Esophagus squamous epithelium (tissue), 5 donors: ENCODE results near the gene MAPKAP1. TPM values are rescaled to one million over a fixed set of nuclear protein-coding genes. Genes with fewer than 3 reads are reported as not detected.

Source experiments
- DNase-seq: peaks from one replicate; lab custom pipeline; 2025; lab: John Stamatoyannopoulos, UW
- H3K27ac ChIP-seq, 4 donors: fragments of 200-600 bp; sonication (generic); one replicate each; pipeline ENCODE4 v1.5.1; 2016 to 2019; ENCODE audit warnings: mild to moderate bottlenecking in 1 of 4
- H3K27me3 ChIP-seq, 4 donors: fragments of 200-600 bp; sonication (generic); 1 replicate in 3 of 4; 2 replicates in 1 of 4; pipeline versions ENCODE4 v1.5.1 to v1.6.0; 2017 to 2021; ENCODE audit warnings: antibody characterized with exemption in 1 of 4
- H3K36me3 ChIP-seq, 3 donors: fragments of 200-600 bp; sonication (generic); one replicate each; pipeline ENCODE4 v1.5.1; 2016 to 2019
- H3K4me1 ChIP-seq, 3 donors: fragments of 200-600 bp; sonication (generic); one replicate each; pipeline ENCODE4 v1.5.1; 2017 to 2019
- H3K4me3 ChIP-seq, 4 donors: fragments of 200-600 bp; sonication (generic); 1 replicate in 3 of 4; 2 replicates in 1 of 4; pipeline ENCODE4 v1.5.1; 2016 to 2019; ENCODE audit warnings: mild to moderate bottlenecking in 2 of 4, moderate library complexity in 1 of 4
- H3K9me3 ChIP-seq, 3 donors: fragments of 200-600 bp; sonication (generic); one replicate each; pipeline ENCODE4 v1.5.1; 2016 to 2019
- CTCF ChIP-seq, 6 experiments: fragments of 450-650 bp in 4 of 6; fragments of 200-600 bp in 2 of 6; sonication (generic) in 2 of 6; IDR thresholded peaks; one replicate each; pipeline ENCODE4 v1.5.1; 2016 to 2019; ENCODE audit warnings: antibody characterized with exemption in 6 of 6, mild to moderate bottlenecking in 4 of 6, moderate library complexity in 4 of 6
- POLR2A ChIP-seq, 4 donors: fragments of 450-650 bp; IDR thresholded peaks; one replicate each; pipeline ENCODE4 v1.6.1; 2017; ENCODE audit warnings: antibody characterized with exemption in 4 of 4, mild to moderate bottlenecking in 4 of 4, moderate library complexity in 3 of 4
- WGBS, 2 donors: methylation state at CpG; one replicate each; pipeline ENCODE4 v1.1.5; 2018; 5-methylcytosine and 5-hydroxymethylcytosine counted together
- intact Hi-C: fragments of 100-400 bp; cut with DNase I; formaldehyde crosslinking; loops from one replicate; pipeline ENCODE4 v1.15.0; 2022
- total RNA-seq, 4 donors: library from RNA; depleted of rRNA; stranded (reverse); fragments of >200 nt; gene quantifications; one replicate each; pipeline ENCODE4 v1.1.0, GENCODE V29; 2016
- donor health status: DM: yes; HTN: yes; CAD: no.

MAPKAP1 gene
- total RNA-seq, 4 donors from 2014 or later: 59.0 to 87.0 (median 70.9) TPM

- DNase-seq: no peak
- H3K27me3 ChIP-seq: peaks cover 0 to 23% (median 3%) of the 10 kb centered on the region in 4 donors
- peak overlapping the region in 1 of 4 donors; percentile 33 for H3K4me3 ChIP-seq
- H3K9me3 ChIP-seq: no peaks in the 10 kb centered on the region
- no peaks in the 10 kb centered on the region for H3K36me3 ChIP-seq
- intact Hi-C loops: no loop called here
- H3K27ac ChIP-seq: no peak overlapping the region
- H3K4me1 ChIP-seq: peaks cover 0 to 19% (median 4%) of the 10 kb centered on the region in 3 donors
- TF ChIP-seq CTCF (IDR thresholded peaks at IDR 0.05): no peak
- no peak for TF ChIP-seq POLR2A (IDR thresholded peaks at IDR 0.05)
- 58 to 68% methylated on average over 3 to 4 of the region's 14 CpGs for WGBS, 2 donors
These were observed 295.7 kb downstream of the MAPKAP1 start for GRCh38 chr9:125411171-125411756.

- Histone ChIP-seq H3K36me3 (no peaks in the 10 kb centered on the region), H3K9me3 (no peaks in the 10 kb centered on the region), H3K27ac (no peak overlapping the region), H3K4me3 (peak overlapping the region in 1 of 4 donors; percentile 33), H3K27me3 (peaks cover 0 to 23% (median 3%) of the 10 kb centered on the region in 4 donors), H3K4me1 (peaks cover 0 to 19% (median 4%) of the 10 kb centered on the region in 3 donors)
- 85 to 98% methylated on average over 4 to 8 of the region's 24 CpGs for WGBS, 2 donors
- no peak for DNase-seq
- TF ChIP-seq POLR2A (IDR thresholded peaks at IDR 0.05) (no peak), CTCF (IDR thresholded peaks at IDR 0.05) (no peak)
- intact Hi-C loops: no loop called here
These were observed 296.5 kb downstream of the MAPKAP1 start for GRCh38 chr9:125410522-125410894.

- Histone ChIP-seq H3K27ac (no peak overlapping the region), H3K27me3 (peaks cover 0 to 23% (median 3%) of the 10 kb centered on the region in 4 donors), H3K36me3 (no peaks in the 10 kb centered on the region), H3K4me1 (peaks cover 0 to 19% (median 4%) of the 10 kb centered on the region in 3 donors), H3K4me3 (peak overlapping the region in 1 of 4 donors; percentile 33), H3K9me3 (no peaks in the 10 kb centered on the region)
- WGBS, 2 donors: 87 to 94% methylated on average over 12 to 13 of the region's 13 CpGs
- TF ChIP-seq POLR2A (IDR thresholded peaks at IDR 0.05): no peak
- no peak for TF ChIP-seq CTCF (IDR thresholded peaks at IDR 0.05)
- DNase-seq: no peak
- intact Hi-C loops: loop anchor here (5.0 to 10.0 kb wide), 2 partner anchors 817 to 1085 kb away; no protein-coding TSS in a partner anchor
These were observed 297.1 kb downstream of the MAPKAP1 start for GRCh38 chr9:125409637-125410521.

GRCh38 chr9:125409217-125409636 is 297.8 kb downstream of the MAPKAP1 start:
- H3K9me3 ChIP-seq: no peaks in the 10 kb centered on the region
- intact Hi-C loops: loop anchor here (5.0 to 10.0 kb wide), 2 partner anchors 818 to 1086 kb away; no protein-coding TSS in a partner anchor
- DNase-seq: no peak
- H3K4me3 ChIP-seq: no peak overlapping the region
- no peaks in the 10 kb centered on the region for H3K36me3 ChIP-seq
- H3K27ac ChIP-seq: no peak overlapping the region
- H3K27me3 ChIP-seq: peaks cover 0 to 23% (median 3%) of the 10 kb centered on the region in 4 donors
- 6 to 77% methylated on average over 3 to 5 of the region's 20 CpGs for WGBS, 2 donors
- no peak for TF ChIP-seq POLR2A (IDR thresholded peaks at IDR 0.05)
- no peak for TF ChIP-seq CTCF (IDR thresholded peaks at IDR 0.05)
- H3K4me1 ChIP-seq: peaks cover 0 to 19% (median 4%) of the 10 kb centered on the region in 3 donors
